KOPT-K1 (cell line): ENCODE results near the gene FBXL17.
A peak's percentile ranks its signal among the peaks of the same experiment; 100 is the strongest.

Source experiments
- H3K27ac ChIP-seq: fragments of 200-600 bp; sonication (generic); 2 replicates; pipeline ENCODE4 v1.5.1; 2016; ENCODE audit warnings: antibody characterized with exemption, mild to moderate bottlenecking, low read depth, low read length; ENCODE audit not compliant: poor library complexity, severe bottlenecking
- H3K36me3 ChIP-seq: fragments of 200-600 bp; sonication (generic); 2 replicates; pipeline ENCODE4 v1.5.1; 2017; ENCODE audit warnings: antibody characterized with exemption, mild to moderate bottlenecking, low read length, moderate library complexity; ENCODE audit not compliant: insufficient read depth
- H3K9me3 ChIP-seq: fragments of 200-600 bp; sonication (generic); 2 replicates; pipeline ENCODE4 v1.5.1; 2017; ENCODE audit warnings: antibody characterized with exemption, low read length, mild to moderate bottlenecking; ENCODE audit not compliant: insufficient read depth, poor library complexity, severe bottlenecking

The FBXL17 gene

GRCh38 chr5:107982703-107983425 is 399.0 kb downstream of the FBXL17 start:
- no peaks in the 10 kb centered on the region for H3K9me3 ChIP-seq
- no peak overlapping the region for H3K27ac ChIP-seq
- no peaks in the 10 kb centered on the region for H3K36me3 ChIP-seq

- H3K27ac ChIP-seq, result no peak overlapping the region
- H3K9me3 ChIP-seq, result no peaks in the 10 kb centered on the region
- no peaks in the 10 kb centered on the region for H3K36me3 ChIP-seq
Observed at GRCh38 chr5:107980923-107981692, 400.8 kb downstream of the FBXL17 start.

GRCh38 chr5:107979900-107980299 is 402.0 kb downstream of the FBXL17 start:
- no peaks in the 10 kb centered on the region for H3K36me3 ChIP-seq
- H3K27ac ChIP-seq, result peak overlapping the region; percentile 13
- no peaks in the 10 kb centered on the region for H3K9me3 ChIP-seq

GRCh38 chr5:107979291-107979690 is 402.6 kb downstream of the FBXL17 start:
- peak overlapping the region; percentile 4 for H3K27ac ChIP-seq

GRCh38 chr5:107977550-107978071 is 404.3 kb downstream of the FBXL17 start:
- Histone ChIP-seq H3K36me3 (no peaks in the 10 kb centered on the region), H3K9me3 (no peaks in the 10 kb centered on the region), H3K27ac (peak overlapping the region; percentile 11)

More at GRCh38 chr5:107979291-107979690, 402.6 kb downstream of the FBXL17 start:
- Histone ChIP-seq H3K9me3 (no peaks in the 10 kb centered on the region), H3K36me3 (no peaks in the 10 kb centered on the region)

- Histone ChIP-seq H3K36me3 (no peaks in the 10 kb centered on the region), H3K27ac (no peak overlapping the region), H3K9me3 (no peaks in the 10 kb centered on the region)
Observed at GRCh38 chr5:107975568-107975967, 406.3 kb downstream of the FBXL17 start.

GRCh38 chr5:107971846-107972245 is 410.1 kb downstream of the FBXL17 start:
- no peak overlapping the region for H3K27ac ChIP-seq
- no peaks in the 10 kb centered on the region for H3K36me3 ChIP-seq

GRCh38 chr5:107969847-107970246 is 412.1 kb downstream of the FBXL17 start:
- Histone ChIP-seq H3K9me3 (no peaks in the 10 kb centered on the region), H3K27ac (no peak overlapping the region), H3K36me3 (no peaks in the 10 kb centered on the region)

More at GRCh38 chr5:107971846-107972245, 410.1 kb downstream of the FBXL17 start:
- no peaks in the 10 kb centered on the region for H3K9me3 ChIP-seq

- H3K27ac ChIP-seq, result no peak overlapping the region
- H3K9me3 ChIP-seq, result no peaks in the 10 kb centered on the region
- H3K36me3 ChIP-seq, result no peaks in the 10 kb centered on the region
Observed at GRCh38 chr5:107968998-107969397, 412.9 kb downstream of the FBXL17 start.

GRCh38 chr5:107968406-107968843 is 413.5 kb downstream of the FBXL17 start:
- no peaks in the 10 kb centered on the region for H3K9me3 ChIP-seq
- H3K27ac ChIP-seq, result no peak overlapping the region
- H3K36me3 ChIP-seq, result no peaks in the 10 kb centered on the region

GRCh38 chr5:107966201-107966600 is 415.7 kb downstream of the FBXL17 start:
- Histone ChIP-seq H3K27ac (no peak overlapping the region), H3K9me3 (no peaks in the 10 kb centered on the region)

GRCh38 chr5:107964722-107965121 is 417.2 kb downstream of the FBXL17 start:
- Histone ChIP-seq H3K36me3 (no peaks in the 10 kb centered on the region), H3K27ac (no peak overlapping the region), H3K9me3 (no peaks in the 10 kb centered on the region)

More at GRCh38 chr5:107966201-107966600, 415.7 kb downstream of the FBXL17 start:
- H3K36me3 ChIP-seq, result no peaks in the 10 kb centered on the region

GRCh38 chr5:107959573-107960279 is 422.2 kb downstream of the FBXL17 start:
- Histone ChIP-seq H3K27ac (no peak overlapping the region), H3K9me3 (no peaks in the 10 kb centered on the region)

GRCh38 chr5:107958861-107959260 is 423.0 kb downstream of the FBXL17 start:
- Histone ChIP-seq H3K36me3 (no peaks in the 10 kb centered on the region), H3K9me3 (no peaks in the 10 kb centered on the region), H3K27ac (no peak overlapping the region)

More at GRCh38 chr5:107959573-107960279, 422.2 kb downstream of the FBXL17 start:
- H3K36me3 ChIP-seq, result no peaks in the 10 kb centered on the region

GRCh38 chr5:107958432-107958831 is 423.5 kb downstream of the FBXL17 start:
- H3K36me3 ChIP-seq, result no peaks in the 10 kb centered on the region
- no peak overlapping the region for H3K27ac ChIP-seq

More at GRCh38 chr5:107958432-107958831, 423.5 kb downstream of the FBXL17 start:
- H3K9me3 ChIP-seq, result no peaks in the 10 kb centered on the region
